Epithelial cell of prostate (primary cell): ENCODE results near the gene SLC18A2.
"Not testable (repeated sequence)": the region's sequence is repeated elsewhere in the genome, so short reads cannot be mapped to it uniquely, and the experiment has no call there.

Experiments used
- DNase-seq: peaks from one replicate; pipeline ENCODE4 v3.0.0-alpha.2; 2011; ENCODE audit warnings: low read depth, low spot score
- H3K27ac ChIP-seq: fragments of 450-650 bp; 2 replicates; pipeline ENCODE4 v1.5.1; 2017; ENCODE audit warnings: mild to moderate bottlenecking

Gene SLC18A2

GRCh38 chr10:117230107-117230506 lies 10.8 kb upstream of the SLC18A2 start:
- not testable (repeated sequence) for DNase-seq, H3K27ac ChIP-seq

- H3K27ac ChIP-seq = no peak overlapping the region
- no peak for DNase-seq
Observed at GRCh38 chr10:117237401-117237991, 3.4 kb upstream of the SLC18A2 start.

- H3K27ac ChIP-seq = no peak overlapping the region
- no peak for DNase-seq
Observed at GRCh38 chr10:117239051-117239450, 1.9 kb upstream of the SLC18A2 start.

DNA sequence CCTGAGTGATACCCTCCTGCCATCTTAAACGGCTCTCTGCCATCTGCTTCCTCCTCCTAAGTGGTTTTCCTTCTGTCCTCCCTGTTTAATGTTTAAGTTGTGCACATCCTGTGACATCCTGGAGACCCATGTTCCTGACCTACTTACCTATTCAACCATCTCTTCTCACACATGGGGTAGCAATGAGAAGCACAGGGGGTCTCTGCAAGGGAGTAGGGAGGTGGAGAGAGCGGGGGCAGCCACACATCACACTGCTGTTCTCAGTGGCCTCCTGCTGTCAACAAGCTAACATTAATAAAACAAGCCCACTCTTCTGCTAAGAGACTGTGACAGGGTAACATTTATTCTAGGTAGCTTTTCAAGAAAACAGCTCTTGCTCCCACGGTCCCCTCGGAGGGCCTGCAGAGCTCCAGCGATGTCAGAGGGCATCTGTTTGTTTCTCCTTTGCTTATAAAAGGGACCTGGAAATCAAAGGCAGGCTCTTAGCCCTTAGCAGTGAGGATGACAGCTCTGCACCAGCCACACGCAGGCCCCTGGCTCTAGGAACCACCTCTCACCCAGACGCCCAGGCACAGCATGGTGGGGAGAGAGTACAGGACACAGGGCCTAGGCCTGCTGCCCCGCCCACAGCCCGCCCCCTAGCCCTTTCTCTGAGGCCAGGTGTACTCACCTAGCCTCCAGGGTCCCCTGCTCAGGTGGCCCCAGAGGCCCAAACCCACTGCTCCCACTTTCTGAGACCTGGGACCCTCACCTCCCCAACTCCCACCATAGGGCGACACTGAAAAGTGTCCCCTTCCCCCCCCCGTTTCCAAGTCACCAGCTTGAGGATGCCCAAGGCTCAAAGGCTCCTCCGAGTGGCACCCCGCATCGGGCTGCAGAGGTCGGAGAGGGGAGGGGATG lies 943 bp upstream of the SLC18A2 start:
- no peak overlapping the region for H3K27ac ChIP-seq
- no peak for DNase-seq

- H3K27ac ChIP-seq = no peak overlapping the region
- DNase-seq = no peak
Observed at GRCh38 chr10:117241541-117242462, 888 bp downstream of the SLC18A2 start.

- H3K27ac ChIP-seq = no peak overlapping the region
- DNase-seq = no peak
Observed at GRCh38 chr10:117242463-117242832, 1.5 kb downstream of the SLC18A2 start.

DNA sequence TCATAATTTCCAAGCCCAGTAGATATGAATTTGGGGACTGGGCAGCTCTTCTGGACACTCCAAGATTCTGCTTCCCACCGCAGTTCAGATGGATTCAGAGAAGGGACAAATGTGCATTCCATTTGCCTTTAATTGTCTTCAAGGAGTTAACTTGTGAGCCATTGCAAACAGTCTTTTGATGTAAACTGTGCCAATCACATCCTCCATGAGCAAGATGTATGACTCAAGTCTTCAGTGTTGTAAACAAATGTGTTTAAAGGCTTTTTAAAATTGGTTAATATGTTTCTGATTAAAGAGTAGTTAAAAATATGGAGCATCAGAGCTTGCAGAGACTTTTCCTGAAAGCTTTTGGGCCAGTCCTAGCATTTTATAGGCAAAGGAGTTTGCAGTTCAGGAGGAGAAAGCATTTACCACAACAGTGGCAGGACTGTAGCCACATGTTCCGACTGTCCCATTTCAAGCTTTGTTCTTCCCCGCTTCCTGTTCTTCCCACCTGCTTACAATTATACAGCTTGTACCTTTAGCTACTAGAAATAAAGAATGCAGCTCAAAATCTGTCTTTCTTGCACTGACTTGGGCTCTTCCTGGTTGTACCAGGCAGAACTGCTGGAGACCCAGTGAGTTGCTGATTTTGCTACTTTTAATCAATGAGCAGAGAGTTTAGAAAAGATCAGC lies 6.2 kb downstream of the SLC18A2 start:
- H3K27ac ChIP-seq = no peak overlapping the region
- DNase-seq = no peak

GRCh38 chr10:117248750-117249465 lies 8.0 kb downstream of the SLC18A2 start:
- no peak for DNase-seq

GRCh38 chr10:117249493-117250093 lies 8.7 kb downstream of the SLC18A2 start:
- DNase-seq = no peak
- no peak overlapping the region for H3K27ac ChIP-seq

More at GRCh38 chr10:117248750-117249465, 8.0 kb downstream of the SLC18A2 start:
- H3K27ac ChIP-seq = no peak overlapping the region

DNA sequence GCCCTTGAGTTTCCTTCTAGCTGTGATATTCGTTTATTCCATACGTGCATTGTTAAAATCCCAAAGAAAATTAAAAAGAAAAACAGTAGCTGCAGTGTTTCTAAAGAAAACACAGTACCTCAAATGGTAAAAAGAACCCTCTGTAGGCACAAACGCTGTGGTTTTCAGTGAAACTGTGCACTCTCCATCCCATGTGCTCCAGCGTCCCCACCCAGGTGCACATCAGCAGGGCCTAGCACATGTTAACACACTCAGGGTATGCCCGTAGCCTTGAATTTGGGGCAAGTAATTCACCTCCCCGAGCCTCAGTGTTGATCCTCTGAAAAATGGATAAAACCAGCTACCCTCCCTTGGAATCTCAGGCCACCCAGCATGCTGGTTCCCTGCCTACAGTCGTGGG lies 9.5 kb downstream of the SLC18A2 start:
- DNase-seq = no peak
- H3K27ac ChIP-seq = no peak overlapping the region

DNA sequence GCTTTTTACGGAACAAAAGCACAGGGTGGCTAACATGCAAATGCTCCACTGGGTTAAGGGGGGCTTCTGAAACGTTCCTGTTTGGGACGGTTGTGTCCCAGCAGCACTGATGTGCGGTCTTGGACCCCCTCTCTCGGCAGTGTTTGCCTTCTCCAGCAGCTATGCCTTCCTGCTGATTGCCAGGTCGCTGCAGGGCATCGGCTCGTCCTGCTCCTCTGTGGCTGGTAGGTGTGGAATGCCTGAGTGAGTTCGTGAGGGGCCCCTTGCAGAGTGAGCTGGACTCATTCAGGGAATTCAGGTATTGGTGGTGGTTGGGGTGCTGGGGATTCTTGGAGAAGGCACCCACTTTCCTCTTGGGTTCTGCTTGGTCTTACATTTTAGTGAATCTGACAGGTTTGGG lies 13.0 kb downstream of the SLC18A2 start:
- H3K27ac ChIP-seq = no peak overlapping the region
- no peak for DNase-seq

GRCh38 chr10:117254338-117254737 lies 13.4 kb downstream of the SLC18A2 start:
- DNase-seq = no peak
- H3K27ac ChIP-seq = no peak overlapping the region

GRCh38 chr10:117254774-117255735 lies 14.1 kb downstream of the SLC18A2 start:
- no peak for DNase-seq

GRCh38 chr10:117255835-117256460 lies 15.0 kb downstream of the SLC18A2 start:
- no peak overlapping the region for H3K27ac ChIP-seq
- DNase-seq = no peak

More at GRCh38 chr10:117254774-117255735, 14.1 kb downstream of the SLC18A2 start:
- H3K27ac ChIP-seq = no peak overlapping the region

DNA sequence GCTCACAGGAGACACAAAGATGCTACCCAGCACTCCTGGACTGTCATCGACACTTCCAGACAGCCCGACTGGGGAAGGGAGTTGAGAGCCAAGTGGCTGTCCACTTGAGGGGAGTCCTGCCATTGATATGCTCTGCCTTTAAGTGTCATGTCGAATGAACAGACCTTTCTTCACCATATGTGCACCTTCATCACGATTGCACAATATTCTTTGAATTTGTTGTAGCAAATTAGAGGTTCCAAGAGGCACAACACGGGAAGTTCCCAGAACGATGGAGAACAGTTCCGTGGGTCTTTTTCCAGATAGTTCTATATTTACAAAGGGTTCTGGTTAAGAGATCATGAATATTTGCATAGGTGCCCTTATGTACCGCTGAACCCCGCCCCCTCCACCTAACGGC lies 16.0 kb downstream of the SLC18A2 start:
- no peak overlapping the region for H3K27ac ChIP-seq
- DNase-seq = no peak

DNA sequence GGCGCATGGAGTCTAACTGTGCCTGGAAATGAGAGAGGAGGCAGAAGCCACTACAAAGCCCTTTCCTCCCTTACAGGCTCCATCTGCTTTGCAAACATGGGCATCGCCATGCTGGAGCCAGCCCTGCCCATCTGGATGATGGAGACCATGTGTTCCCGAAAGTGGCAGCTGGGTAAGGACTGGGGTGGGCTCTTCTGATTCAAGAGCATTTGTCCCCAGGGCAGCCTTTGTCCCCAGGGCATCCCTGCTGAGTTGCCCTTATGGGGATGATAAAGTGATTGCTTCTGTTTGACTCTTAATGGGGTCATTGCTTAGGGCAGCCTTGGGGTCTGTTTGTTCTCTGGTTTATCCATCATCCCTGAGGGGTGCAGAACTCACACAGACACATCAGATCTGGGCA lies 16.8 kb downstream of the SLC18A2 start:
- no peak overlapping the region for H3K27ac ChIP-seq
- no peak for DNase-seq

DNA sequence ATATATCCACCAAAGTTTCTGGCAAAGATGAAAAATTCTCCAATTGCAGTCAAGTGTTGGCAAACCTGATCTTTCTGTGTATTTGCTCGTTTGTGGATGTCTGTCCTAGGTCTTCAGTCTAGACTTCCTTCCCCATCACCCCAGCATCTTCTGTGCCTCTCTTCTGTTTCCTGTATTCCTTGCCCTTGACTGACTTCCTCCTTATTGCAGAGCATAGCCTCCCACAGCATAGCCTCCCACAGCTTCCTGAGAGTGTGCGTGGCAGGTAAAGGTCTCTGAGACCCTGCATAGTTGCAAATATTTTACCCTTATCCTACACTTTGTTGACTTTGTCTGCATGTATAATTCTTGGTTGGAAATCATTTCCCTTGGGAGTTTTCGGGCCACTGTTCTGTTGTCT lies 18.4 kb downstream of the SLC18A2 start:
- no peak for DNase-seq
- H3K27ac ChIP-seq = no peak overlapping the region

DNA sequence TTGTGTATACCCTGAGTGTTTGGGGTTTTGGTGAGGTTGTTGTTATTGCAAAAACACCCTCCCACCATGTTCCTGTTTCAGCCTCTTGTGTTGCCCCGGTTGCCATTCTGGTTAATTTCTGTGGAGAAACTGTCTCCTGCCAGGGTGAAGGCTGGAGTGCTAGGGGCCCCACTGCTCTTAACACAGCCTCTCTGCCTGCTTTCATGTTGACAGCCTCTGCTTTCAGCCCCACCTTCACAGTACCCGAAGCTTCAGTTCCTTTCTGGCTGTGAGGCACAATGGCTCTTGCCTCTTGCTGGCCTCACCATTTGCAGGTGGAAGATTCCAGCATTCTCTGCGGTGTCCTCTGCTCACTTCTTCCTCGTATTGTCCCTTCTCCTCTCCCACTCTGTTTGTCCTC lies 19.2 kb downstream of the SLC18A2 start:
- DNase-seq = no peak
- H3K27ac ChIP-seq = no peak overlapping the region
